ENCODE measurements around the gene CDO1. TPM values are rescaled to one million over a fixed set of nuclear protein-coding genes. Genes with fewer than 3 reads are reported as not detected.

CDO1 gene
- total RNA-seq, 1 donor from 2014 or later, result 1.2 TPM

GRCh38 chr5:115800108-115800507 lies 16.4 kb downstream of the CDO1 start:
- DNase-seq (ENCODE audit: low spot score), result no peak
- no peaks in the 10 kb centered on the region for H3K9me3 Mint-ChIP-seq
- H3K4me1 Mint-ChIP-seq (ENCODE audit: low read depth), result no peaks in the 10 kb centered on the region
- no peak overlapping the region for H3K27ac Mint-ChIP-seq
- peaks cover 37% of the 10 kb centered on the region for H3K27me3 Mint-ChIP-seq (ENCODE audit: low read depth)
- no peaks in the 10 kb centered on the region for H3K36me3 Mint-ChIP-seq (ENCODE audit: low read depth)
- intact Hi-C loops (cut with micrococcal nuclease), result no loop called here
- H3K4me3 Mint-ChIP-seq (ENCODE audit: low read depth), result no peak overlapping the region

- Mint-ChIP-seq H3K9me3 (no peaks in the 10 kb centered on the region), H3K27me3 (ENCODE audit: low read depth) (peaks cover 36% of the 10 kb centered on the region), H3K4me1 (ENCODE audit: low read depth) (no peaks in the 10 kb centered on the region), H3K27ac (no peak overlapping the region), H3K36me3 (ENCODE audit: low read depth) (no peaks in the 10 kb centered on the region), H3K4me3 (ENCODE audit: low read depth) (no peak overlapping the region)
- DNase-seq (ENCODE audit: low spot score), result no peak
- intact Hi-C loops (cut with micrococcal nuclease), result no loop called here
Observed at GRCh38 chr5:115798252-115798651, 18.2 kb downstream of the CDO1 start.

- Mint-ChIP-seq H3K4me1 (ENCODE audit: low read depth) (no peaks in the 10 kb centered on the region), H3K4me3 (ENCODE audit: low read depth) (no peak overlapping the region), H3K36me3 (ENCODE audit: low read depth) (no peaks in the 10 kb centered on the region), H3K27ac (no peak overlapping the region), H3K27me3 (ENCODE audit: low read depth) (peaks cover 36% of the 10 kb centered on the region), H3K9me3 (no peaks in the 10 kb centered on the region)
- no peak for DNase-seq (ENCODE audit: low spot score)
- intact Hi-C loops (cut with micrococcal nuclease), result no loop called here
Observed at GRCh38 chr5:115796656-115797055, 19.8 kb downstream of the CDO1 start.

GRCh38 chr5:115795700-115796099 lies 20.8 kb downstream of the CDO1 start:
- DNase-seq (ENCODE audit: low spot score), result no peak
- Mint-ChIP-seq H3K36me3 (ENCODE audit: low read depth) (no peaks in the 10 kb centered on the region), H3K27me3 (ENCODE audit: low read depth) (peaks cover 37% of the 10 kb centered on the region), H3K4me1 (ENCODE audit: low read depth) (no peaks in the 10 kb centered on the region), H3K9me3 (no peaks in the 10 kb centered on the region), H3K4me3 (ENCODE audit: low read depth) (no peak overlapping the region), H3K27ac (no peak overlapping the region)
- intact Hi-C loops (cut with micrococcal nuclease), result no loop called here

- no peaks in the 10 kb centered on the region for H3K36me3 Mint-ChIP-seq (ENCODE audit: low read depth)
- intact Hi-C loops (cut with micrococcal nuclease), result no loop called here
- no peak for DNase-seq (ENCODE audit: low spot score)
- H3K27me3 Mint-ChIP-seq (ENCODE audit: low read depth), result peaks cover 45% of the 10 kb centered on the region
- H3K9me3 Mint-ChIP-seq, result no peaks in the 10 kb centered on the region
- H3K4me1 Mint-ChIP-seq (ENCODE audit: low read depth), result no peaks in the 10 kb centered on the region
- H3K27ac Mint-ChIP-seq, result no peak overlapping the region
- H3K4me3 Mint-ChIP-seq (ENCODE audit: low read depth), result no peak overlapping the region
Observed at GRCh38 chr5:115788440-115788839, 28.0 kb downstream of the CDO1 start.

GRCh38 chr5:115787426-115787825 lies 29.0 kb downstream of the CDO1 start:
- intact Hi-C loops (cut with micrococcal nuclease), result no loop called here

GRCh38 chr5:115785381-115786065 lies 30.9 kb downstream of the CDO1 start:
- no peak overlapping the region for H3K4me3 Mint-ChIP-seq (ENCODE audit: low read depth)
- intact Hi-C loops (cut with micrococcal nuclease), result no loop called here
- H3K36me3 Mint-ChIP-seq (ENCODE audit: low read depth), result no peaks in the 10 kb centered on the region
- DNase-seq (ENCODE audit: low spot score), result no peak
- no peaks in the 10 kb centered on the region for H3K9me3 Mint-ChIP-seq
- no peaks in the 10 kb centered on the region for H3K4me1 Mint-ChIP-seq (ENCODE audit: low read depth)
- peaks cover 38% of the 10 kb centered on the region for H3K27me3 Mint-ChIP-seq (ENCODE audit: low read depth)
- no peak overlapping the region for H3K27ac Mint-ChIP-seq

More at GRCh38 chr5:115787426-115787825, 29.0 kb downstream of the CDO1 start:
- H3K27me3 Mint-ChIP-seq (ENCODE audit: low read depth), result peaks cover 39% of the 10 kb centered on the region
- H3K4me1 Mint-ChIP-seq (ENCODE audit: low read depth), result no peaks in the 10 kb centered on the region
- no peak overlapping the region for H3K4me3 Mint-ChIP-seq (ENCODE audit: low read depth)
- no peaks in the 10 kb centered on the region for H3K9me3 Mint-ChIP-seq
- H3K27ac Mint-ChIP-seq, result no peak overlapping the region
- DNase-seq (ENCODE audit: low spot score), result no peak
- no peaks in the 10 kb centered on the region for H3K36me3 Mint-ChIP-seq (ENCODE audit: low read depth)

GRCh38 chr5:115778417-115778816 lies 38.0 kb downstream of the CDO1 start:
- H3K27ac Mint-ChIP-seq, result no peak overlapping the region
- H3K36me3 Mint-ChIP-seq (ENCODE audit: low read depth), result no peaks in the 10 kb centered on the region
- no peaks in the 10 kb centered on the region for H3K4me1 Mint-ChIP-seq (ENCODE audit: low read depth)
- intact Hi-C loops (cut with micrococcal nuclease), result no loop called here
- H3K27me3 Mint-ChIP-seq (ENCODE audit: low read depth), result peaks cover 27% of the 10 kb centered on the region
- H3K9me3 Mint-ChIP-seq, result no peaks in the 10 kb centered on the region
- H3K4me3 Mint-ChIP-seq (ENCODE audit: low read depth), result no peak overlapping the region
- no peak for DNase-seq (ENCODE audit: low spot score)

GRCh38 chr5:115776989-115777388 lies 39.5 kb downstream of the CDO1 start:
- H3K27ac Mint-ChIP-seq, result no peak overlapping the region
- no peaks in the 10 kb centered on the region for H3K36me3 Mint-ChIP-seq (ENCODE audit: low read depth)
- no peaks in the 10 kb centered on the region for H3K9me3 Mint-ChIP-seq
- intact Hi-C loops (cut with micrococcal nuclease), result no loop called here
- no peaks in the 10 kb centered on the region for H3K4me1 Mint-ChIP-seq (ENCODE audit: low read depth)
- no peak overlapping the region for H3K4me3 Mint-ChIP-seq (ENCODE audit: low read depth)
- DNase-seq (ENCODE audit: low spot score), result no peak
- peaks cover 32% of the 10 kb centered on the region for H3K27me3 Mint-ChIP-seq (ENCODE audit: low read depth)

GRCh38 chr5:115775999-115776398 lies 40.5 kb downstream of the CDO1 start:
- H3K27ac Mint-ChIP-seq, result no peak overlapping the region
- no peak for DNase-seq (ENCODE audit: low spot score)

GRCh38 chr5:115774684-115775083 lies 41.8 kb downstream of the CDO1 start:
- Mint-ChIP-seq H3K27me3 (ENCODE audit: low read depth) (peaks cover 29% of the 10 kb centered on the region), H3K27ac (no peak overlapping the region), H3K4me1 (ENCODE audit: low read depth) (no peaks in the 10 kb centered on the region), H3K9me3 (no peaks in the 10 kb centered on the region), H3K36me3 (ENCODE audit: low read depth) (no peaks in the 10 kb centered on the region), H3K4me3 (ENCODE audit: low read depth) (no peak overlapping the region)
- intact Hi-C loops (cut with micrococcal nuclease), result no loop called here
- DNase-seq (ENCODE audit: low spot score), result no peak

More at GRCh38 chr5:115775999-115776398, 40.5 kb downstream of the CDO1 start:
- H3K27me3 Mint-ChIP-seq (ENCODE audit: low read depth), result peaks cover 30% of the 10 kb centered on the region
- no peaks in the 10 kb centered on the region for H3K4me1 Mint-ChIP-seq (ENCODE audit: low read depth)
- intact Hi-C loops (cut with micrococcal nuclease), result no loop called here
- H3K4me3 Mint-ChIP-seq (ENCODE audit: low read depth), result no peak overlapping the region
- H3K9me3 Mint-ChIP-seq, result no peaks in the 10 kb centered on the region
- no peaks in the 10 kb centered on the region for H3K36me3 Mint-ChIP-seq (ENCODE audit: low read depth)

GRCh38 chr5:115772731-115773475 lies 43.6 kb downstream of the CDO1 start:
- H3K27ac Mint-ChIP-seq, result no peak overlapping the region
- H3K9me3 Mint-ChIP-seq, result no peaks in the 10 kb centered on the region
- peaks cover 29% of the 10 kb centered on the region for H3K27me3 Mint-ChIP-seq (ENCODE audit: low read depth)
- no peak for DNase-seq (ENCODE audit: low spot score)
- no peaks in the 10 kb centered on the region for H3K4me1 Mint-ChIP-seq (ENCODE audit: low read depth)
- no peaks in the 10 kb centered on the region for H3K36me3 Mint-ChIP-seq (ENCODE audit: low read depth)
- H3K4me3 Mint-ChIP-seq (ENCODE audit: low read depth), result no peak overlapping the region
- intact Hi-C loops (cut with micrococcal nuclease), result no loop called here

- no peak overlapping the region for H3K4me3 Mint-ChIP-seq (ENCODE audit: low read depth)
- H3K27me3 Mint-ChIP-seq (ENCODE audit: low read depth), result peaks cover 23% of the 10 kb centered on the region
- no peak overlapping the region for H3K27ac Mint-ChIP-seq
- H3K36me3 Mint-ChIP-seq (ENCODE audit: low read depth), result no peaks in the 10 kb centered on the region
- intact Hi-C loops (cut with micrococcal nuclease), result no loop called here
- H3K9me3 Mint-ChIP-seq, result no peaks in the 10 kb centered on the region
- no peaks in the 10 kb centered on the region for H3K4me1 Mint-ChIP-seq (ENCODE audit: low read depth)
- no peak for DNase-seq (ENCODE audit: low spot score)
Observed at GRCh38 chr5:115770466-115770865, 46.0 kb downstream of the CDO1 start.
